GM12874 (cell line): ENCODE measurements around the gene POLQ.

Source experiments
- TF ChIP-seq, protein P1 (sequence below): IDR thresholded peaks from 2 replicates; pipeline ENCODE4 v1.5.1; 2011; ENCODE audit warnings: low read depth, mild to moderate bottlenecking, control low read depth, low read length, moderate library complexity; ENCODE audit not compliant: insufficient read depth

The POLQ gene

DNA sequence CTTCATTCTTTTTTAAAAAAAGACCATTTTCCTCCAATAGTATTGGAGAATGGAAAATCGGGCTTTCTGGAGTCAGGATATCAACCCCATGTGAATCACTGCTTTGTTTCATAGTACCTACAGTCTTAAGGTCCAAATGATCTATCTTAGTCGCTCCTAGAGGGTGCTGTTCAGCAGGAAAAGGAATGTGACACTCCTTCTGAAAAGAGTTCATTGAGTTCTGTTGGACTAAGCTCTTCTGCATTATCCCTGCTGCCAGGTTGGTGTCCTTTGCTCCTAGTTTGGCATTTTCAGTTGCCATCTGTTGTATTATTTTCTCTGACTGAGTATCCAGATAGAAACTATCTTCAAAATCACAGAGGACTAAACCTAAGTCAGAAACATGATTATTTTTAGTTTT is 57.2 kb downstream of the POLQ start:
- TF ChIP-seq, protein P1, sequence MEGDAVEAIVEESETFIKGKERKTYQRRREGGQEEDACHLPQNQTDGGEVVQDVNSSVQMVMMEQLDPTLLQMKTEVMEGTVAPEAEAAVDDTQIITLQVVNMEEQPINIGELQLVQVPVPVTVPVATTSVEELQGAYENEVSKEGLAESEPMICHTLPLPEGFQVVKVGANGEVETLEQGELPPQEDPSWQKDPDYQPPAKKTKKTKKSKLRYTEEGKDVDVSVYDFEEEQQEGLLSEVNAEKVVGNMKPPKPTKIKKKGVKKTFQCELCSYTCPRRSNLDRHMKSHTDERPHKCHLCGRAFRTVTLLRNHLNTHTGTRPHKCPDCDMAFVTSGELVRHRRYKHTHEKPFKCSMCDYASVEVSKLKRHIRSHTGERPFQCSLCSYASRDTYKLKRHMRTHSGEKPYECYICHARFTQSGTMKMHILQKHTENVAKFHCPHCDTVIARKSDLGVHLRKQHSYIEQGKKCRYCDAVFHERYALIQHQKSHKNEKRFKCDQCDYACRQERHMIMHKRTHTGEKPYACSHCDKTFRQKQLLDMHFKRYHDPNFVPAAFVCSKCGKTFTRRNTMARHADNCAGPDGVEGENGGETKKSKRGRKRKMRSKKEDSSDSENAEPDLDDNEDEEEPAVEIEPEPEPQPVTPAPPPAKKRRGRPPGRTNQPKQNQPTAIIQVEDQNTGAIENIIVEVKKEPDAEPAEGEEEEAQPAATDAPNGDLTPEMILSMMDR: no peak

DNA sequence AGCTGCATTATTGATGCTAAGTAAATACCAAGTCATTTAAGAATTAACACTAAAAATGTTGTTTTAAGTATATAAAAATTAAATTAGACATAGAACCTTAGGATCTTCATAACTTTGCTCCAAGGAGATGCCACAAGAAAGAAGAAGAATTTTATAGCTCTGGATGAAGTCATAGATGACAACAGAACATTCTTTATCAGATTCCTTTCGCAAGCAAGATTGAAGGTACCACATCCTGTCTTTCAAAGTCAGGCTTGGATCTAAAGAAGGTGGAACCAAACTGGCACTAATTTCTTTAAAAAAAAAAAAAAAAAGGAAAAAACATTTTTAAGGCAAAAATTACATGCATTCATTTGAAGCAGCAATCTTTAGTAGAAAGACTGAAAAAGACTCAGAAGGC is 62.5 kb downstream of the POLQ start:
- TF ChIP-seq, protein P1: no peak

DNA sequence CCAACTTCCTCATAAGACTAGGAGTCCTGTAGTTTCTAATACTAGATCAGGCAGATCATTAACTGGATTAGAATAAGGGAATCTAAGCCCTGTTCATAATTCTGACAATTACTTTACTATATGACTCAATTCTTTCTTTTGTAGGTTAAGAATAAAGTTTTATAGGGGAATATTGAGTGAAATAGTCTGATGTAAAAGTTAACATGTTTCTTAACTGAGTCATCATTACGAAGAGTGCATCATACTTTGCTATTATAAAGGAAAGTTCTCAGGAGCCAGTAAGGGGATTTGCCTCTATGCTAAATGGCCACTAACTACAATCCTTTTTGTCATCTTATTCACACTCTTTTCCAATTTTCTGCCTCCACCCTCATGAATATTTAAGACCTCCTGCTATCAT is 63.1 kb downstream of the POLQ start:
- TF ChIP-seq, protein P1: no peak

DNA sequence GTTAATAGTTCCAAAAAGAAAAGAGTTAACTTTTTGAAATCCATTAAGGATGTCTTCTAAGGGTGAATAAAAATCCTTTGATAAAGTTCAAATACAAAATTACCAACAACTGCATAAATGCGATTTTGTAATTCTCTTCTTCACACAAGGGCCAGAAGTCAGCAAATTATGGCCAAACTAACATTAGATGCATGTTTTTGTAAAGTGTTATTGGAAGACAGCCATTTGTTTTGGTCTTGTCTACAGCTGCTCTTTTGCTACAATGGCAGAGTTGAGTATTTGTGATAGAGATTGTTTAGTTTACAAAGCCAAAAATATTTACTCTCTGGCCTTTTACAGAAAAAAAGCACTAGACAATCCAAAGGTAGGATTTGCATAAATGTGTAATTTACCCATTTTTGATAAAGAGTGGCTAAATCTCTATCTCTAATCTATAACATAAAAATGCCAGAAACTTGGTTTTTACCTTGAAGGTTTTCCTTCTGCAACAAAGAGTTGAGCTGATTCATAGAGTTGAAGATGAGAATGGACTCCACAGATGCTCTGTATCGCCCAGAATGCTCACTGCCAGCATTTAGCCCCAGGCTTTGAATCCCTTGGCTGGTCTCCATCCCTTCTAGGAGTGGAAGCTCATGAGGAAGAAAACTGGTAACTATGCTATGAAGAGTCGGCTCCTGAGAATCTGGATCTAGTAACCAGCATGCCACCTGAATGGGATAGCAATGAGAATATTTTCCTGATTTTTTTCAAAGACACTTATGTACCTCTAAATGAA is 64.5 kb downstream of the POLQ start:
- TF ChIP-seq, protein P1: no peak

DNA sequence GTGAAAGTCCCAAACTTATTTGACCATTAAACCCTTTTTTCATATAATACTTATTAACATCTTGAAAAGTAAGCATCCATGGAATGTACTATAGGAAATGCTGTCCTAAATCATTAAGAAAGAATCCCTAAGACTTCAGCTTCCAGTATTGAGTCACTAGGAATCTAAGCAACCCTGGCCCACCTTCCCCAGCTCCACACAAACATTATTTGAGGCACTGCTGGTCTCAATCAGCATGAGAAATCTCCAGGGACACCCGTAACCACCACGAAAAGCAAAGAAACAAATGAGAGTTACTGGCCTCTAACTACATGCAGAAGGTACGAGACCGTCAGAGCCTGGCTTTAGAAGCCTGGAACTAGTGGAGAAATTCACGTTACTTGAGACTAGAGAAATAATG is 68.2 kb downstream of the POLQ start:
- TF ChIP-seq, protein P1: no peak

DNA sequence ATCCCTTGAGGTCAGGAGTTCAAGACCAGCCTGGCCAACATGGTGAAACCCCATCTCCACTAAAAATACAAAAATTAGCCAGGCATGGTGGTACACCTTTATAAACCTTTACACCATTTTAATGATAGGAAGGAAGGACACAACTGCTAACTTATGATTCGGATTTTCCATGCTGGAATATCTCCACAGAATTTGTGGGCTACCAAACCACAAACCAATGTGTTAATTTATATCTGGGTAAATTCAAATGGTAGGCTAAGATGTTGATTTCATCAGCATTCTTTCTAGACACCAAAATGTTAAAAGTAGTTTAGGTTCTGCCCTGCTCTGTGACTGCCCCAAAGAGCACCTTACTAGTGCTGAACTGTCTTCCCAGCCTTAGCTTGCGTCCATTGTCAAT is 72.8 kb downstream of the POLQ start:
- TF ChIP-seq, protein P1: no peak

DNA sequence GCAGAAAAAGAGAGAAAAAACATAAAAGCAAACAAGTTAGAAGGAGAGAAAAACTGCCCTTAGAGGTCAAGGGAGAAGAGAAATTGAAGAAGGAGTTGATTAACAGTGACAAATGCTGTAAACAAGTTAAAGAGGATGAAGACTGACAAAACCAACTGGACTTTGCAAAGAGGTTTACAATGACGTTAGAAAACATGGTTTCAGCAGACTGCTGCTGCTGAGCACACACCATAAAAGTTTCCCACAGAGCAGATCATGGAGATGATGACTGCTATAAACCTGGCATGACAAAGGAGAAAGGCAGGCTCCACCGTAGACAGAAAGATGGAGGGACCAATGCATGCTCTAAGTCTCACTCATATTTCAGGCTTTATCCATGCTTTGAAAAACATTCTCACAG is 78.7 kb downstream of the POLQ start:
- TF ChIP-seq, protein P1: no peak
